ENCODE results near the gene NEK5. TPM values are rescaled to one million over a fixed set of nuclear protein-coding genes. Genes with fewer than 3 reads are reported as not detected.
"Not testable (repeated sequence)": the region's sequence is repeated elsewhere in the genome, so short reads cannot be mapped to it uniquely, and the experiment has no call there.

NEK5 gene
- total RNA-seq, 6 experiments from 2014 or later: 0.06 TPM; not detected in 5

- H3K27ac ChIP-seq: no peak overlapping the region
- peaks cover 0 to 6% (median 3%) of the 10 kb centered on the region in 4 donors for H3K9me3 ChIP-seq
- H3K36me3 ChIP-seq: no peaks in the 10 kb centered on the region
- WGBS (ENCODE audit: insufficient coverage, low coverage, low lambda C conversion rate, missing lambda C conversion rate): 50% methylated on average over 1 of the region's 1 CpG
- peak; percentile 31 to 62 (median 42) for TF ChIP-seq CTCF (IDR thresholded peaks at IDR 0.05)
- TF ChIP-seq POLR2A (IDR thresholded peaks at IDR 0.05): no peak
- ATAC-seq: peak; percentile 79 to 95 (median 88)
- H3K4me1 ChIP-seq: no peaks in the 10 kb centered on the region
- no peak for DNase-seq
- intact Hi-C loops (cut with DNase I): no loop called here
- H3K4me3 ChIP-seq: no peak overlapping the region
- H3K27me3 ChIP-seq: no peaks in the 10 kb centered on the region
Measured at GRCh38 chr13:52070929-52071523, 57.8 kb downstream of the NEK5 start.

GRCh38 chr13:52067237-52067636 is 61.6 kb downstream of the NEK5 start:
- Histone ChIP-seq H3K4me1 (no peaks in the 10 kb centered on the region), H3K27ac (no peak overlapping the region), H3K27me3 (no peaks in the 10 kb centered on the region), H3K4me3 (no peak overlapping the region), H3K36me3 (no peaks in the 10 kb centered on the region), H3K9me3 (peaks cover 0 to 6% (median 3%) of the 10 kb centered on the region in 4 donors)
- intact Hi-C loops (cut with DNase I): no loop called here
- DNase-seq (no peak), ATAC-seq (no peak)
- TF ChIP-seq POLR2A (IDR thresholded peaks at IDR 0.05): no peak
- TF ChIP-seq CTCF (IDR thresholded peaks at IDR 0.05): no peak

- H3K4me3 ChIP-seq: no peak overlapping the region
- DNase-seq (no peak), ATAC-seq (no peak)
- H3K4me1 ChIP-seq: no peaks in the 10 kb centered on the region
- H3K9me3 ChIP-seq: no peaks in the 10 kb centered on the region
- intact Hi-C loops (cut with DNase I): no loop called here
- no peaks in the 10 kb centered on the region for H3K27me3 ChIP-seq
- H3K27ac ChIP-seq: no peak overlapping the region
- 45% methylated on average over 3 of the region's 3 CpGs for WGBS (ENCODE audit: insufficient coverage, low coverage, low lambda C conversion rate, missing lambda C conversion rate)
- no peak for TF ChIP-seq CTCF (IDR thresholded peaks at IDR 0.05)
- no peaks in the 10 kb centered on the region for H3K36me3 ChIP-seq
Measured at GRCh38 chr13:52061587-52061986, 67.3 kb downstream of the NEK5 start.

- H3K4me3 ChIP-seq; H3K36me3 ChIP-seq; ATAC-seq; DNase-seq; H3K27ac ChIP-seq; H3K4me1 ChIP-seq; H3K27me3 ChIP-seq; intact Hi-C loops (cut with DNase I); H3K9me3 ChIP-seq: not testable (repeated sequence)
- WGBS (ENCODE audit: insufficient coverage, low coverage, low lambda C conversion rate, missing lambda C conversion rate): 88% methylated on average over 1 of the region's 3 CpGs
Measured at GRCh38 chr13:52061064-52061463, 67.8 kb downstream of the NEK5 start.

- intact Hi-C loops (cut with DNase I): no loop called here
- no peaks in the 10 kb centered on the region for H3K27me3 ChIP-seq
- TF ChIP-seq CTCF (IDR thresholded peaks at IDR 0.05) (no peak), POLR2A (IDR thresholded peaks at IDR 0.05) (no peak)
- H3K4me3 ChIP-seq: no peak overlapping the region
- ATAC-seq: no peak
- no peaks in the 10 kb centered on the region for H3K4me1 ChIP-seq
- H3K27ac ChIP-seq: no peak overlapping the region
- H3K9me3 ChIP-seq: no peaks in the 10 kb centered on the region
- WGBS (ENCODE audit: insufficient coverage, low coverage, low lambda C conversion rate, missing lambda C conversion rate): 77% methylated on average over 4 of the region's 4 CpGs
- H3K36me3 ChIP-seq: no peaks in the 10 kb centered on the region
- no peak for DNase-seq
Measured at GRCh38 chr13:52053460-52053859, 75.4 kb downstream of the NEK5 start.
